Breast epithelium (tissue), 4 donors: ENCODE results near the gene PRMT5. TPM values are rescaled to one million over a fixed set of nuclear protein-coding genes. Genes with fewer than 3 reads are reported as not detected.
A peak's percentile ranks its signal among the peaks of the same experiment; 100 is the strongest.

Experiments used
- DNase-seq, 2 donors: peaks; one replicate each; pipeline ENCODE4 v3.0.0-alpha.2; 2019; ENCODE audit warnings: low spot score in 2 of 2
- H3K27ac ChIP-seq, 2 donors: fragments of 200-600 bp; sonication (generic) in 1 of 2; one replicate each; pipeline ENCODE4 v1.5.1; 2016 to 2019; ENCODE audit warnings: mild to moderate bottlenecking in 1 of 2
- H3K27me3 ChIP-seq, 2 donors: fragments of 200-600 bp; sonication (generic) in 1 of 2; one replicate each; pipeline versions ENCODE4 v1.5.1 to v1.6.0; 2017 to 2019; ENCODE audit warnings: control low read depth in 1 of 2, mild to moderate bottlenecking in 1 of 2
- H3K36me3 ChIP-seq: fragments of 200-600 bp; one replicate; pipeline ENCODE4 v1.5.1; 2019
- H3K4me1 ChIP-seq, 2 donors: fragments of 200-600 bp; sonication (generic); one replicate each; pipeline ENCODE4 v1.5.1; 2016 to 2019; ENCODE audit warnings: control low read depth in 1 of 2
- H3K4me3 ChIP-seq, 3 donors: fragments of 200-600 bp; sonication (generic); 1 replicate in 2 of 3; 2 replicates in 1 of 3; pipeline ENCODE4 v1.5.1; 2016 to 2019; ENCODE audit warnings: mild to moderate bottlenecking in 3 of 3, moderate library complexity in 2 of 3
- H3K9me3 ChIP-seq, 2 donors: fragments of 200-600 bp; sonication (generic) in 1 of 2; one replicate each; pipeline ENCODE4 v1.5.1; 2016 to 2019; ENCODE audit warnings: control low read depth in 1 of 2
- POLR2A ChIP-seq: fragments of 450-650 bp; IDR thresholded peaks from one replicate; pipeline ENCODE4 v1.6.1; 2016; ENCODE audit warnings: antibody characterized with exemption, mild to moderate bottlenecking, moderate library complexity
- POLR2AphosphoS5 ChIP-seq, 3 donors: sonication (generic); formaldehyde crosslinking; IDR thresholded peaks; one replicate each; pipeline ENCODE4 v1.6.1; 2017; ENCODE audit warnings: antibody characterized with exemption in 3 of 3
- intact Hi-C: fragments of 100-400 bp; cut with DNase I; formaldehyde crosslinking; loops from one replicate; pipeline ENCODE4 v1.15.1; 2023; ENCODE audit warnings: low total_unique reads
- total RNA-seq, 3 donors: library from RNA; depleted of rRNA; stranded (reverse); fragments of >200 nt; gene quantifications; one replicate each; pipeline ENCODE4 v1.1.0, GENCODE V29; 2016
- TF ChIP-seq, protein P1 (sequence below), 3 donors: fragments of 450-650 bp; IDR thresholded peaks; one replicate each; pipeline ENCODE4 v1.5.1; 2016 to 2017; ENCODE audit warnings: antibody characterized with exemption in 3 of 3, mild to moderate bottlenecking in 3 of 3, moderate library complexity in 3 of 3

The PRMT5 gene
- total RNA-seq, 3 donors from 2014 or later: 48.6 to 80.6 (median 71.4) TPM

DNA sequence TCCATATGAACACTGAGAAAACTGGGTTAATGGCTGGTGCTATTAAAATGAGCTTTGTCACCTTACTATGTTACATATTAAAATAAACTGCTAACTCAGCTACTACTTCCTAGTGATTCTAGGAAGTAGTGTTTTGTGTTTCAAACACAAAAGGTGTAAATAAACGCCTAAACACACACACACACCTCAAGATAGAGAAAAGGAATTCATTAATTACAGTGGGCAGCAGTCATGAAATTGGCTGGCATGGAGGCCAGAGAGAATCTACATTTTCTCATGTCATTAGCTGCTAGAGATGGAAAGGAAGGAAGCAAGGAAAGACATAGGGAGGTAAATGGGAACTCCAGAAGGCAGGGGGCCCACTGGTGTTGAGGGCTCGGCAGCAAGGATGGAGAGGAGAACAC lies 787 bp upstream of the PRMT5 start:
- peaks cover 3% of the 10 kb centered on the region for H3K36me3 ChIP-seq
- peak overlapping the region; percentile 72 to 95 (median 93) for H3K4me3 ChIP-seq
- peaks cover 3 to 11% of the 10 kb centered on the region in 2 donors for H3K4me1 ChIP-seq
- H3K27me3 ChIP-seq: no peaks in the 10 kb centered on the region
- intact Hi-C loops: loop anchor here (5.0 kb wide), 1 partner anchor 1192 kb away; no protein-coding TSS in a partner anchor
- H3K9me3 ChIP-seq: no peaks in the 10 kb centered on the region
- TF ChIP-seq POLR2A: no peak
- TF ChIP-seq, protein P1, sequence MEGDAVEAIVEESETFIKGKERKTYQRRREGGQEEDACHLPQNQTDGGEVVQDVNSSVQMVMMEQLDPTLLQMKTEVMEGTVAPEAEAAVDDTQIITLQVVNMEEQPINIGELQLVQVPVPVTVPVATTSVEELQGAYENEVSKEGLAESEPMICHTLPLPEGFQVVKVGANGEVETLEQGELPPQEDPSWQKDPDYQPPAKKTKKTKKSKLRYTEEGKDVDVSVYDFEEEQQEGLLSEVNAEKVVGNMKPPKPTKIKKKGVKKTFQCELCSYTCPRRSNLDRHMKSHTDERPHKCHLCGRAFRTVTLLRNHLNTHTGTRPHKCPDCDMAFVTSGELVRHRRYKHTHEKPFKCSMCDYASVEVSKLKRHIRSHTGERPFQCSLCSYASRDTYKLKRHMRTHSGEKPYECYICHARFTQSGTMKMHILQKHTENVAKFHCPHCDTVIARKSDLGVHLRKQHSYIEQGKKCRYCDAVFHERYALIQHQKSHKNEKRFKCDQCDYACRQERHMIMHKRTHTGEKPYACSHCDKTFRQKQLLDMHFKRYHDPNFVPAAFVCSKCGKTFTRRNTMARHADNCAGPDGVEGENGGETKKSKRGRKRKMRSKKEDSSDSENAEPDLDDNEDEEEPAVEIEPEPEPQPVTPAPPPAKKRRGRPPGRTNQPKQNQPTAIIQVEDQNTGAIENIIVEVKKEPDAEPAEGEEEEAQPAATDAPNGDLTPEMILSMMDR (IDR thresholded peaks at IDR 0.05): no peak
- TF ChIP-seq POLR2AphosphoS5 (IDR thresholded peaks at IDR 0.05): no peak
- H3K27ac ChIP-seq: peak overlapping the region; percentile 95 to 97
- DNase-seq: no peak

DNA sequence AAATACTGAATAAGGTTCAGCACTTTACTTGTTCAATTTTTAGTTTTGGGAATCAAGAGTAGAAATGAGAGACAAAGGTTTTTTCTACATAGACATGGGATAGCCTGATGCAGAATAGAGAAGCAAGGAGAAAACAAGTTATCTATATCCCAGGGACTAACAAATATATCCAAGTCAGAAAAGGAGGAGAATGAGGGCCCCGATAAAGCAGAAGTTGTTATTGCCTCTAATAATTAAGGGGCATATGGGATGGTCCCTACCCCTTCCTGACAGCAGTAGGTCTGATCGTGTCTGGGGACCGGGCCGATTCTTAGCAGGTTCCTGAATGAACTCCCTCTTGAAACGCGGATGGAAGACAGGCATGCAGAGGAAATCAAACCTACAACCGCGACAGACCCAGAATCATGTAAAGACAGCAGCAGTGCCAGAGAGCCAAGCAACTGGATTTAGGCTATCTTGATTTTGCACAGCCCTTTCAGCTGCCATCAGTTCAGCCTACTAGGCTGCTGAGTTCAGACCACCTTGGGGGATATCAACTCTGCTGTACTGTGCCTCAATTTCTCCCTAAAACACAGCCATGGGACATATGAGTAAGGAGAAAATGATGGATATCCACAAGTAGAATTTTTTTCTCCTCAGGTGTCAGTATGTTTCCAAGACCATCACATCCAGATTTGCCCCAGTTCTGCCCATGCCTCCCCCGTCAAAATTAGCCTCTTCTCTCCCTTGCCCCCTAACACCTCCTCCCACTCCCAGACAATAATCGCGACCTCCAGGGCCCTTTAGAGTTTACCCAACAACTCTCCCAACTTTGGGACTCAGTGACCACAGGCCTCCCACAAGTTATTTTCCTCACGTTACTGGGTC lies 706 bp downstream of the PRMT5 start:
- peak overlapping the region; percentile 95 to 97 for H3K27ac ChIP-seq
- H3K27me3 ChIP-seq: no peaks in the 10 kb centered on the region
- peaks cover 3% of the 10 kb centered on the region for H3K36me3 ChIP-seq
- no peaks in the 10 kb centered on the region for H3K9me3 ChIP-seq
- peak overlapping the region; percentile 72 to 95 (median 93) for H3K4me3 ChIP-seq
- no peak for DNase-seq
- TF ChIP-seq POLR2AphosphoS5 (IDR thresholded peaks at IDR 0.05) (no peak), POLR2A (no peak)
- TF ChIP-seq, protein P1 (IDR thresholded peaks at IDR 0.05): no peak
- intact Hi-C loops: no loop called here
- H3K4me1 ChIP-seq: peaks cover 3 to 11% of the 10 kb centered on the region in 2 donors

DNA sequence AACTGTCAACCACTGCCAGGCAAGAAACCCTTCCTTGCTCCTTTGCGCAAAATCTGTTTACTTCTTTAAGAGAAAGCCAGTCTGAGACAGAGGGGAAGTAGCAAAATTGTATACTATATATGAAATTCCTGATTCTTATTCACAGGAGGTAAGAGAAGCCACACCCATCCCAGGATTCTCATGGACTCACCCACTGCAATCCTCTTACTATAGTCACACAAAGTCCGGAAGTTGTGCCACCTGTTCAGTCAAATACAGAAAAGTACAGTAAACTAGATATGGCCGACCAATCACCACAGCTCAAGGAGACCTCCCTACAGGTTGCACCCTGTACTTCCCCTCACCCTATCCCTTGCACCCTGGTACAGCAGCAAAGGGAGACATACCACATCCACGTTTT lies 2.9 kb downstream of the PRMT5 start:
- Histone ChIP-seq H3K9me3 (no peaks in the 10 kb centered on the region), H3K27ac (no peak overlapping the region), H3K4me3 (no peak overlapping the region), H3K36me3 (peaks cover 9% of the 10 kb centered on the region), H3K27me3 (no peaks in the 10 kb centered on the region), H3K4me1 (peaks cover 3 to 11% of the 10 kb centered on the region in 2 donors)
- intact Hi-C loops: no loop called here
- TF ChIP-seq POLR2A (no peak), POLR2AphosphoS5 (IDR thresholded peaks at IDR 0.05) (no peak)
- TF ChIP-seq, protein P1 (IDR thresholded peaks at IDR 0.05): no peak
- no peak for DNase-seq

DNA sequence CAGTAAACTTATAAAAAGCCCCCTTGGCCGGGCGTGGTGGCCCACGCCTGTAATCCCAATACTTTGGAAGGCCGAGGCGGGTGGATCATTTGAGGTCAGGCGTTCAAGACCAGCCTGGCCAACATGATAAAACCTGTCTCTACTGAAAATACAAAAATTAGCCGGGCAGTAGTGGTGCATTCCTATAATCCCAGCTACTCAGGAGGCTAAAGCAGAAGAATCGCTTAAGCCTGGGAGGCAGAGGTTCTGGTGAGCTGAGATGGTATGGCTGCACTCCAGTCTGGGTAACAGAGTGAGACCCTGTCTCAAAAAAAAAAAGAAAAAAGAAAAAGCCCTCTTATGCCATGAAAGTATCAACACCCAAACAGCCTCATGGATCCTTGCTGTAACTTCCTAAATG lies 3.7 kb downstream of the PRMT5 start:
- H3K27ac ChIP-seq: no peak overlapping the region
- H3K36me3 ChIP-seq: peaks cover 9% of the 10 kb centered on the region
- no peak for DNase-seq
- intact Hi-C loops: no loop called here
- H3K4me1 ChIP-seq: peaks cover 3 to 11% of the 10 kb centered on the region in 2 donors
- H3K27me3 ChIP-seq: no peaks in the 10 kb centered on the region
- H3K4me3 ChIP-seq: no peak overlapping the region
- TF ChIP-seq, protein P1 (IDR thresholded peaks at IDR 0.05): no peak
- TF ChIP-seq POLR2A (no peak), POLR2AphosphoS5 (IDR thresholded peaks at IDR 0.05) (no peak)
- H3K9me3 ChIP-seq: no peaks in the 10 kb centered on the region

DNA sequence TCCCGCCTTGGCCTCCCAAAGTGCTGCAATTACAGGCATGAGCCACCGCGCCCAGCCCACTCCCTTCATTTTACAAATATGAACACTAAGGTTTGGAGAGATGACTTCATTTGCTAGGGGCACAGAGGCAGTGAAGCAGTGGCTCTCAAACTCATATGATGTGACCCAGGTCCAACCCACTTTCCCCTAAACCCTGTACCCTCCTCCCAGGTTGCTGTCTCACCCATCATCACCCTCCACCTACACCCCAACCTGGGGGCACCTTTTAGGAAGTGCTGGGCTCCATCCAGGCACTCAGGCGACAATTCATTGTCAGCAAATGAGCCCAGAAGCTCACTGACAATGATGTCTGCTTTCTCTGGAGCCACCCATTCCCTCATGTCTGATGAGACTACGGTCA lies 5.4 kb downstream of the PRMT5 start:
- no peak overlapping the region for H3K27ac ChIP-seq
- no peaks in the 10 kb centered on the region for H3K9me3 ChIP-seq
- TF ChIP-seq, protein P1 (IDR thresholded peaks at IDR 0.05): no peak
- TF ChIP-seq POLR2AphosphoS5 (IDR thresholded peaks at IDR 0.05) (no peak), POLR2A (no peak)
- peaks cover 3 to 11% of the 10 kb centered on the region in 2 donors for H3K4me1 ChIP-seq
- peaks cover 9% of the 10 kb centered on the region for H3K36me3 ChIP-seq
- H3K4me3 ChIP-seq: no peak overlapping the region
- H3K27me3 ChIP-seq: no peaks in the 10 kb centered on the region
- DNase-seq: no peak
- intact Hi-C loops: no loop called here
